GM23338 (cell line): Measurements from ENCODE around the gene PTRH1. TPM values are rescaled to one million over a fixed set of nuclear protein-coding genes. Genes with fewer than 3 reads are reported as not detected.
A peak's percentile ranks its signal among the peaks of the same experiment; 100 is the strongest.

Source experiments
- ATAC-seq: fragments of 200-7000 bp; cut with Tn5 transposase; 3 replicates; pipeline ENCODE4 v1.9.1; 2020
- DNase-seq: peaks from one replicate; pipeline ENCODE4 v3.0.0-alpha.2; 2015; ENCODE audit warnings: low spot score
- H2AFZ ChIP-seq: fragments of 200-600 bp; sonication (generic); 2 replicates; pipeline ENCODE4 v1.8.0; 2016; ENCODE audit warnings: antibody characterized with exemption, mild to moderate bottlenecking, moderate library complexity
- H3F3A ChIP-seq: fragments of 200-600 bp; sonication (generic); replicated peaks from 2 replicates; pipeline ENCODE4 v1.8.0; 2017; ENCODE audit warnings: antibody characterized with exemption, mixed run types, low read depth
- H3K27ac ChIP-seq: fragments of 200-600 bp; sonication (generic); 2 replicates; pipeline ENCODE4 v1.6.1; 2016; ENCODE audit warnings: low read depth
- H3K27me3 ChIP-seq: fragments of 200-600 bp; sonication (generic); 2 replicates; pipeline ENCODE4 v1.8.0; 2016; ENCODE audit warnings: mild to moderate bottlenecking, mixed run types, moderate library complexity; ENCODE audit not compliant: insufficient read depth
- H3K36me3 ChIP-seq: fragments of 200-600 bp; sonication (generic); 2 replicates; pipeline ENCODE4 v1.8.0; 2016; ENCODE audit warnings: mild to moderate bottlenecking; ENCODE audit not compliant: insufficient read depth
- H3K4me1 ChIP-seq: fragments of 200-600 bp; sonication (generic); 2 replicates; pipeline ENCODE4 v1.8.0; 2016; ENCODE audit warnings: mild to moderate bottlenecking, moderate library complexity; ENCODE audit not compliant: insufficient read depth
- H3K4me2 ChIP-seq: fragments of 200-600 bp; sonication (generic); 2 replicates; pipeline ENCODE4 v1.7.1; 2017; ENCODE audit warnings: mixed run types
- H3K4me3 ChIP-seq: fragments of 200-600 bp; sonication (generic); 2 replicates; pipeline ENCODE4 v1.6.1; 2016; ENCODE audit warnings: mixed run types
- H3K79me2 ChIP-seq: fragments of 200-600 bp; sonication (generic); replicated peaks from 2 replicates; pipeline ENCODE4 v1.8.0; 2017; ENCODE audit warnings: mild to moderate bottlenecking; ENCODE audit not compliant: insufficient read depth
- H3K9me2 ChIP-seq: fragments of 200-600 bp; sonication (generic); 2 replicates; pipeline ENCODE4 v1.8.0; 2017; ENCODE audit not compliant: insufficient read depth
- H4K20me1 ChIP-seq: fragments of 200-600 bp; sonication (generic); replicated peaks from 2 replicates; pipeline ENCODE4 v1.8.0; 2017; ENCODE audit warnings: mild to moderate bottlenecking; ENCODE audit not compliant: insufficient read depth
- H3K27ac Mint-ChIP-seq: 2 replicates; pipeline ENCODE4 v1.8.0; 2020; ENCODE audit warnings: inconsistent platforms, mild to moderate bottlenecking, moderate library complexity, mixed read lengths
- H3K27me3 Mint-ChIP-seq: 3 replicates; pipeline ENCODE4 v1.8.0; 2022; ENCODE audit warnings: low read depth, mild to moderate bottlenecking, moderate library complexity, mixed read lengths, inconsistent platforms; ENCODE audit not compliant: insufficient read depth, poor library complexity
- H3K36me3 Mint-ChIP-seq: 3 replicates; pipeline ENCODE4 v1.8.0; 2021; ENCODE audit warnings: low read depth, mild to moderate bottlenecking, inconsistent platforms, moderate library complexity, mixed read lengths
- H3K4me1 Mint-ChIP-seq: 3 replicates; pipeline ENCODE4 v1.8.0; 2020; ENCODE audit warnings: mild to moderate bottlenecking, inconsistent platforms, mixed read lengths
- H3K4me3 Mint-ChIP-seq: 3 replicates; pipeline ENCODE4 v1.8.0; 2021; ENCODE audit warnings: moderate library complexity, mild to moderate bottlenecking, inconsistent platforms, mixed read lengths
- H3K9me3 Mint-ChIP-seq: 3 replicates; pipeline ENCODE4 v1.8.0; 2020; ENCODE audit warnings: moderate library complexity, mild to moderate bottlenecking, inconsistent platforms, mixed read lengths
- CREB1 ChIP-seq: fragments of 250-450 bp; sonication (Bioruptor Pico); IDR thresholded peaks from 2 replicates; pipeline ENCODE4 v1.5.0; 2020; ENCODE audit warnings: low read depth, mild to moderate bottlenecking, moderate library complexity
- EZH2 ChIP-seq: fragments of 200-600 bp; sonication (generic); IDR thresholded peaks from one replicate; pipeline ENCODE4 v1.8.0; 2017; ENCODE audit warnings: antibody characterized with exemption, mild to moderate bottlenecking, low read depth; ENCODE audit not compliant: unreplicated experiment
- EZH2phosphoT487 ChIP-seq: fragments of 200-600 bp; sonication (generic); IDR thresholded peaks from one replicate; pipeline ENCODE4 v1.8.1; 2018; ENCODE audit warnings: antibody characterized with exemption; ENCODE audit not compliant: unreplicated experiment
- JUNB ChIP-seq: IDR thresholded peaks from one replicate; pipeline ENCODE4 v1.6.1; 2016; ENCODE audit warnings: antibody characterized with exemption; ENCODE audit not compliant: unreplicated experiment
- NANOG ChIP-seq: IDR thresholded peaks from 2 replicates; pipeline ENCODE4 v1.6.1; 2016; ENCODE audit warnings: antibody characterized with exemption, borderline replicate concordance
- POLR2AphosphoS5 ChIP-seq: IDR thresholded peaks from 2 replicates; pipeline ENCODE4 v1.6.1; 2016; ENCODE audit warnings: antibody characterized with exemption, low read depth
- STAT1 ChIP-seq: IDR thresholded peaks from one replicate; pipeline ENCODE4 v1.6.1; 2016; ENCODE audit warnings: antibody characterized with exemption; ENCODE audit not compliant: unreplicated experiment
- ZNF114 ChIP-seq: fragments of 250-450 bp; sonication (Bioruptor Pico); IDR thresholded peaks from 2 replicates; pipeline ENCODE4 v1.5.0; 2020; ENCODE audit warnings: mild to moderate bottlenecking, moderate library complexity
- ZNF331 ChIP-seq: fragments of 250-450 bp; sonication (Bioruptor Pico); IDR thresholded peaks from 2 replicates; pipeline ENCODE4 v1.5.0; 2020; ENCODE audit warnings: low read depth, mild to moderate bottlenecking, moderate library complexity
- polyA plus RNA-seq: library from polyadenylated mRNA; unstranded; fragments of >200 nt; fragmentation: Nextera tagmentation; extraction: Ambion mirVana; gene quantifications from 2 replicates; pipeline ENCODE4 v1.2.1, GENCODE V29; 2016
- total RNA-seq: library from RNA; depleted of rRNA; stranded (reverse); fragments of >200 nt; shearing (Covaris generic); gene quantifications from 2 replicates; pipeline ENCODE4 v1.2.3, GENCODE V29; 2014
- TF ChIP-seq, protein P1 (sequence below): IDR thresholded peaks from 2 replicates; pipeline ENCODE4 v1.6.1; 2016; ENCODE audit warnings: antibody characterized with exemption
- TF ChIP-seq, protein P2 (sequence below), 2 experiments: fragments of 200-600 bp in 1 of 2; sonication (generic) in 1 of 2; conservative IDR thresholded peaks; 2 replicates each; pipeline versions ENCODE4 v1.5.1 to v1.6.1; 2016 to 2017; ENCODE audit warnings: antibody characterized with exemption in 2 of 2, low read depth in 2 of 2, mild to moderate bottlenecking in 2 of 2, moderate library complexity in 1 of 2
- TF ChIP-seq, protein P3 (sequence below): IDR thresholded peaks from one replicate; pipeline ENCODE4 v1.6.1; 2018; ENCODE audit warnings: antibody characterized with exemption; ENCODE audit not compliant: unreplicated experiment

PTRH1 gene
- total and polyA plus RNA-seq, 2 experiments from 2014 or later: 15.1 to 18.6 TPM

DNA sequence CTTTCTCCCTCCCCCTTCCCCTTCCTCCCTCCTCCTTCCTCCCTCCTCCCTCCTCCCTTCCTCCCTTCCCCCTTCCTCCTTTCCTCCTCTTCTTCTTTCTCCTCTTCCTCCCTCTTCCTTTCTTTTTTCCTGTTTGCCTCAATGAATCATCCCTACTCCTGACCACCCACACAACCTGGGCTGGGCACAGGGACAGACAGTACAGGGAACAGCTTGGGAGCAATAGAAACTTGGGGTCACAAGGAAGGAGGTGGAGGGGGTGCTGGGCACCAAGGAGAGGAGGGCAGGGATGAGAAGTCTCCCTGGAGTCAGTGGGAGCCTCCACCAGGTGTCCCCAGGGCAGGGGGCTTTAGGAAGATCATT lies 5.4 kb upstream of the PTRH1 start:
- H4K20me1 ChIP-seq: no peaks in the 10 kb centered on the region
- Mint-ChIP-seq H3K4me3 (no peak overlapping the region), H3K27me3 (peaks cover 8% of the 10 kb centered on the region), H3K9me3 (no peaks in the 10 kb centered on the region), H3K4me1 (peaks cover 19% of the 10 kb centered on the region), H3K36me3 (no peaks in the 10 kb centered on the region), H3K27ac (no peak overlapping the region)
- TF ChIP-seq POLR2AphosphoS5 (no peak), ZNF114 (CRISPR knock-in tag) (no peak), ZNF331 (CRISPR knock-in tag) (no peak)
- TF ChIP-seq, protein P1, sequence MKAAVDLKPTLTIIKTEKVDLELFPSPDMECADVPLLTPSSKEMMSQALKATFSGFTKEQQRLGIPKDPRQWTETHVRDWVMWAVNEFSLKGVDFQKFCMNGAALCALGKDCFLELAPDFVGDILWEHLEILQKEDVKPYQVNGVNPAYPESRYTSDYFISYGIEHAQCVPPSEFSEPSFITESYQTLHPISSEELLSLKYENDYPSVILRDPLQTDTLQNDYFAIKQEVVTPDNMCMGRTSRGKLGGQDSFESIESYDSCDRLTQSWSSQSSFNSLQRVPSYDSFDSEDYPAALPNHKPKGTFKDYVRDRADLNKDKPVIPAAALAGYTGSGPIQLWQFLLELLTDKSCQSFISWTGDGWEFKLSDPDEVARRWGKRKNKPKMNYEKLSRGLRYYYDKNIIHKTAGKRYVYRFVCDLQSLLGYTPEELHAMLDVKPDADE: no peak
- H3K4me1 ChIP-seq: peaks cover 10% of the 10 kb centered on the region
- H3K27me3 ChIP-seq: no peaks in the 10 kb centered on the region
- DNase-seq (no peak), ATAC-seq (no peak)
- peak overlapping the region; percentile 38; the same call in 1 of the 2 replicates for H2AFZ ChIP-seq
- H3K27ac ChIP-seq: no peak overlapping the region
- no peak overlapping the region for H3K4me2 ChIP-seq
- no peaks in the 10 kb centered on the region for H3K36me3 ChIP-seq
- H3K79me2 ChIP-seq: no peaks in the 10 kb centered on the region
- H3K9me2 ChIP-seq: no peaks in the 10 kb centered on the region
- no peak overlapping the region for H3K4me3 ChIP-seq
- 0 out of 2 replicates have a peak, but pooled peaks cover 3% of the 10 kb centered on the region for H3F3A ChIP-seq

DNA sequence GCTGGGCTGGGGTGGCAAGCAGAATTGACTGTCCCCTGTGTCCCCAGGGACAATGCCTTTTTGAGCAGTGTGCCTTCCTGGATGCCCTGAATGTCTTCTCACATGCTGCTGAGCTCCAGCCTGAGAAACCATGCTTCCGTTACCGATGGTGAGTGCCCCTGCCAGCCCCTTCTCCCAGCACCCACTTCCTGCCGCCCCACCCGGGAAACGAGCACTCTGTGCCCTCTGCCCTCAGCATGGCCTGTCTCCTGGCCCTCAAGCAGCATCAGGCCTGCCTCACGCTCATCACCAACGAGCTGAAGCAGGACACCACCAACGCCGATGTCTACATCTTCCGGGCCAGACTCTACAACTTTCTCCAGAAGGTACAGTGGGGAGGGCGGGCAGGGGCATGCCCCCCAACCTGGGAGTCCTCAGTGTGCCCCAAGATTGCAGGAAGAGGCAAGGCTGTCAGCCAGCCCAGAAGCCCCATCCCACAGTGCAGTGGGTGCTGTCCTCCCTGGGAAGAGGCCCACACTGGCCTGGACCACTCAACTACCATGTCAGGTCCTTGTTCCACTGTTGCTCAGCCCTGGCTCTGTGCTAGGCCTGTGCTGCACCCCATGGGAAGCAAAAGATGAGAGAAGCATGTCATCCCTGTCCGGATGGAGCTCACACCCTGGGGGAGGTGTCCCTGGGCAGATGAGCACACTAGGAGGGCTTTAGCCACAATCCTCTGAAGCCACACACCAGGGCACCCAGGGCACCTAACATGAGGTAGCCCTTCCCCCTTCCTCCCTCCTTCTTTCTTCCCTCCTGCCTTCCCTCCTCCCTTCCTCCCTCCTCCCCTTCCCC lies 4.8 kb upstream of the PTRH1 start:
- Mint-ChIP-seq H3K27ac (no peak overlapping the region), H3K4me1 (peaks cover 19% of the 10 kb centered on the region), H3K36me3 (no peaks in the 10 kb centered on the region), H3K4me3 (no peak overlapping the region), H3K9me3 (no peaks in the 10 kb centered on the region), H3K27me3 (peaks cover 12% of the 10 kb centered on the region)
- Histone ChIP-seq H3K36me3 (no peaks in the 10 kb centered on the region), H3K79me2 (no peaks in the 10 kb centered on the region), H3K4me3 (no peak overlapping the region), H4K20me1 (no peaks in the 10 kb centered on the region), H3K4me2 (no peak overlapping the region), H3F3A (0 out of 2 replicates have a peak, but pooled peaks cover 3% of the 10 kb centered on the region), H3K27ac (no peak overlapping the region), H3K4me1 (peaks cover 10% of the 10 kb centered on the region), H2AFZ (no peak overlapping the region), H3K27me3 (no peaks in the 10 kb centered on the region), H3K9me2 (no peaks in the 10 kb centered on the region)
- ATAC-seq: no peak
- DNase-seq: no peak
- TF ChIP-seq NANOG (no peak), ZNF114 (CRISPR knock-in tag) (no peak), STAT1 (no peak), POLR2AphosphoS5 (no peak), CREB1 (CRISPR knock-in tag) (no peak), EZH2phosphoT487 (no peak), JUNB (no peak), ZNF331 (CRISPR knock-in tag) (no peak), EZH2 (no peak)
- TF ChIP-seq, protein P2, sequence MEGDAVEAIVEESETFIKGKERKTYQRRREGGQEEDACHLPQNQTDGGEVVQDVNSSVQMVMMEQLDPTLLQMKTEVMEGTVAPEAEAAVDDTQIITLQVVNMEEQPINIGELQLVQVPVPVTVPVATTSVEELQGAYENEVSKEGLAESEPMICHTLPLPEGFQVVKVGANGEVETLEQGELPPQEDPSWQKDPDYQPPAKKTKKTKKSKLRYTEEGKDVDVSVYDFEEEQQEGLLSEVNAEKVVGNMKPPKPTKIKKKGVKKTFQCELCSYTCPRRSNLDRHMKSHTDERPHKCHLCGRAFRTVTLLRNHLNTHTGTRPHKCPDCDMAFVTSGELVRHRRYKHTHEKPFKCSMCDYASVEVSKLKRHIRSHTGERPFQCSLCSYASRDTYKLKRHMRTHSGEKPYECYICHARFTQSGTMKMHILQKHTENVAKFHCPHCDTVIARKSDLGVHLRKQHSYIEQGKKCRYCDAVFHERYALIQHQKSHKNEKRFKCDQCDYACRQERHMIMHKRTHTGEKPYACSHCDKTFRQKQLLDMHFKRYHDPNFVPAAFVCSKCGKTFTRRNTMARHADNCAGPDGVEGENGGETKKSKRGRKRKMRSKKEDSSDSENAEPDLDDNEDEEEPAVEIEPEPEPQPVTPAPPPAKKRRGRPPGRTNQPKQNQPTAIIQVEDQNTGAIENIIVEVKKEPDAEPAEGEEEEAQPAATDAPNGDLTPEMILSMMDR (conservative IDR thresholded peaks at IDR 0.05; ENCODE audit: low read depth in 2 of 2): no peak
- TF ChIP-seq, protein P1: no peak
- TF ChIP-seq, protein P3, sequence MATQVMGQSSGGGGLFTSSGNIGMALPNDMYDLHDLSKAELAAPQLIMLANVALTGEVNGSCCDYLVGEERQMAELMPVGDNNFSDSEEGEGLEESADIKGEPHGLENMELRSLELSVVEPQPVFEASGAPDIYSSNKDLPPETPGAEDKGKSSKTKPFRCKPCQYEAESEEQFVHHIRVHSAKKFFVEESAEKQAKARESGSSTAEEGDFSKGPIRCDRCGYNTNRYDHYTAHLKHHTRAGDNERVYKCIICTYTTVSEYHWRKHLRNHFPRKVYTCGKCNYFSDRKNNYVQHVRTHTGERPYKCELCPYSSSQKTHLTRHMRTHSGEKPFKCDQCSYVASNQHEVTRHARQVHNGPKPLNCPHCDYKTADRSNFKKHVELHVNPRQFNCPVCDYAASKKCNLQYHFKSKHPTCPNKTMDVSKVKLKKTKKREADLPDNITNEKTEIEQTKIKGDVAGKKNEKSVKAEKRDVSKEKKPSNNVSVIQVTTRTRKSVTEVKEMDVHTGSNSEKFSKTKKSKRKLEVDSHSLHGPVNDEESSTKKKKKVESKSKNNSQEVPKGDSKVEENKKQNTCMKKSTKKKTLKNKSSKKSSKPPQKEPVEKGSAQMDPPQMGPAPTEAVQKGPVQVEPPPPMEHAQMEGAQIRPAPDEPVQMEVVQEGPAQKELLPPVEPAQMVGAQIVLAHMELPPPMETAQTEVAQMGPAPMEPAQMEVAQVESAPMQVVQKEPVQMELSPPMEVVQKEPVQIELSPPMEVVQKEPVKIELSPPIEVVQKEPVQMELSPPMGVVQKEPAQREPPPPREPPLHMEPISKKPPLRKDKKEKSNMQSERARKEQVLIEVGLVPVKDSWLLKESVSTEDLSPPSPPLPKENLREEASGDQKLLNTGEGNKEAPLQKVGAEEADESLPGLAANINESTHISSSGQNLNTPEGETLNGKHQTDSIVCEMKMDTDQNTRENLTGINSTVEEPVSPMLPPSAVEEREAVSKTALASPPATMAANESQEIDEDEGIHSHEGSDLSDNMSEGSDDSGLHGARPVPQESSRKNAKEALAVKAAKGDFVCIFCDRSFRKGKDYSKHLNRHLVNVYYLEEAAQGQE: no peak
